ENCODE data around the gene MYL3. TPM values are rescaled to one million over a fixed set of nuclear protein-coding genes. Genes with fewer than 3 reads are reported as not detected.
"Not testable (repeated sequence)": the region's sequence is repeated elsewhere in the genome, so short reads cannot be mapped to it uniquely, and the experiment has no call there.

Gene MYL3
- not detected in 2 replicates for total RNA-seq (2014; rRNA removed; shearing (Covaris generic))
- polyA plus RNA-seq (2014; cell fraction: nucleus; rRNA removed), result not detected in 2 replicates

GRCh38 chr3:46863261-46863782 is at the start of gene MYL3:
Gene MYL3, minus strand, starts transcription at chr3:46863444. Its CDS starts 54 bp downstream, at chr3:46863390.
- DNase-seq (ENCODE audit: extremely low read depth, low read depth), result no peak

- DNase-seq (ENCODE audit: extremely low read depth, low read depth), result no peak
Measured at GRCh38 chr3:46912986-46913385, 49.7 kb upstream of the MYL3 start.

GRCh38 chr3:46910914-46911313 is 47.7 kb upstream of the MYL3 start:
- DNase-seq (ENCODE audit: extremely low read depth, low read depth), result not testable (repeated sequence)

- DNase-seq (ENCODE audit: extremely low read depth, low read depth), result no peak
Measured at GRCh38 chr3:46910166-46910760, 47.0 kb upstream of the MYL3 start.

- DNase-seq (ENCODE audit: extremely low read depth, low read depth), result peak; percentile 69
Measured at GRCh38 chr3:46909535-46910161, 46.4 kb upstream of the MYL3 start.

- no peak for DNase-seq (ENCODE audit: extremely low read depth, low read depth)
Measured at GRCh38 chr3:46908986-46909534, 45.8 kb upstream of the MYL3 start.

GRCh38 chr3:46908294-46908985 is 45.2 kb upstream of the MYL3 start:
- no peak for DNase-seq (ENCODE audit: extremely low read depth, low read depth)

- no peak for DNase-seq (ENCODE audit: extremely low read depth, low read depth)
Measured at GRCh38 chr3:46907960-46908293, 44.7 kb upstream of the MYL3 start.

GRCh38 chr3:46907271-46907670 is 44.0 kb upstream of the MYL3 start:
- no peak for DNase-seq (ENCODE audit: extremely low read depth, low read depth)

GRCh38 chr3:46906471-46907058 is 43.3 kb upstream of the MYL3 start:
- DNase-seq (ENCODE audit: extremely low read depth, low read depth), result no peak

GRCh38 chr3:46905661-46906451 is 42.6 kb upstream of the MYL3 start:
- DNase-seq (ENCODE audit: extremely low read depth, low read depth), result no peak

- DNase-seq (ENCODE audit: extremely low read depth, low read depth), result no peak
Measured at GRCh38 chr3:46905213-46905560, 41.9 kb upstream of the MYL3 start.

GRCh38 chr3:46904303-46905212 is 41.3 kb upstream of the MYL3 start:
- DNase-seq (ENCODE audit: extremely low read depth, low read depth), result no peak

GRCh38 chr3:46903341-46904302 is 40.4 kb upstream of the MYL3 start:
- no peak for DNase-seq (ENCODE audit: extremely low read depth, low read depth)

GRCh38 chr3:46902188-46902631 is 39.0 kb upstream of the MYL3 start:
- no peak for DNase-seq (ENCODE audit: extremely low read depth, low read depth)

GRCh38 chr3:46901591-46902187 is 38.4 kb upstream of the MYL3 start:
- DNase-seq (ENCODE audit: extremely low read depth, low read depth), result no peak

- DNase-seq (ENCODE audit: extremely low read depth, low read depth), result no peak
Measured at GRCh38 chr3:46901061-46901460, 37.8 kb upstream of the MYL3 start.

- DNase-seq (ENCODE audit: extremely low read depth, low read depth), result no peak
Measured at GRCh38 chr3:46900356-46900755, 37.1 kb upstream of the MYL3 start.

All from NCI-H460 (cell line).